ENCODE data around the gene NEK1. TPM values are rescaled to one million over a fixed set of nuclear protein-coding genes. Genes with fewer than 3 reads are reported as not detected.

The NEK1 gene
- total and polyA plus RNA-seq, 2 donors (not counting 3 experiments of a cell fraction or from before 2014, with no cell fraction given), result 2.6 to 10.1 TPM

DNA sequence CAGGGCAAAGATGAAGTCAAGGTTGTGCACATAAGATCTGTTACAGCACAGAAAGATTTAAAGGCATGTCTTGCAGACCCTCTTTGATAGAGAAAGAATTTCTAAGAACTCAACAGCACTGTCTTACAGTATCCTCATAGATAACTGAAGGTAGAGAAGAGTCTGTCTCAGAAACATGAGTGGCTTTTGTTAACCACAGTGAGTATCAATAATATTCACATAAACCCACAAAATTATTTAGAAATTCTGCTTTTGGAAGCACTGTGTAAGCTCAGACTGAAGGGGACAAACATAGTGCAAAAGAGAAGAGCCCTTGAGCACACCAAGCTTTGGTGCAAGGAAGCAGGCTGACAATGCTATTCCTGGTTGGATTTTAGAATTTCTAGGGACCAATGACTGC lies 175.6 kb downstream of the NEK1 start:
- dilution Hi-C loops (cut with MboI; ENCODE audit: extremely low pct_ligation_motif_present, low sequenced_read_pairs) (no loop called here), intact Hi-C loops (cut with micrococcal nuclease) (no loop called here)
- no peaks in the 10 kb centered on the region for H3K79me2 ChIP-seq (ENCODE audit: control insufficient read depth, insufficient read depth, low read length)
- FAIRE-seq (no peak), DNase-seq (ENCODE audit: low read depth, low spot score) (no peak)
- H3K4me2 ChIP-seq (ENCODE audit: insufficient read depth, low read length), result no peak overlapping the region
- no peaks in the 10 kb centered on the region for H3K9me3 ChIP-seq (replicated peaks; ENCODE audit: control insufficient read depth, insufficient read depth, low read length)
- H4K20me1 ChIP-seq (replicated peaks; ENCODE audit: control insufficient read depth, extremely low read depth, insufficient read depth, low read length), result no peaks in the 10 kb centered on the region
- H2AFZ ChIP-seq (ENCODE audit: low read depth, low read length), result no peak overlapping the region
- BruUV-seq (replicated peaks), result no TSS peak
- no peak for TF ChIP-seq POLR2AphosphoS5 (IDR thresholded peaks at IDR 0.05; ENCODE audit: insufficient read depth, low read depth, low read length)
- TF ChIP-seq JUN (IDR thresholded peaks at IDR 0.05; ENCODE audit: borderline replicate concordance, insufficient read depth, insufficient read length, low read depth), result no peak
- TF ChIP-seq, protein P1, sequence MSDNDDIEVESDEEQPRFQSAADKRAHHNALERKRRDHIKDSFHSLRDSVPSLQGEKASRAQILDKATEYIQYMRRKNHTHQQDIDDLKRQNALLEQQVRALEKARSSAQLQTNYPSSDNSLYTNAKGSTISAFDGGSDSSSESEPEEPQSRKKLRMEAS (IDR thresholded peaks at IDR 0.05; ENCODE audit: insufficient read depth, insufficient read length), result no peak
- TF ChIP-seq POLR2A (IDR thresholded peaks at IDR 0.05; ENCODE audit: low read depth, low read length), result no peak
- TF ChIP-seq EZH2 (IDR thresholded peaks at IDR 0.05; ENCODE audit: borderline replicate concordance, low read depth, low read length, severe bottlenecking), result no peak
- no peak for TF ChIP-seq MYC (IDR thresholded peaks at IDR 0.05; ENCODE audit: low read depth, low read length)
- TF ChIP-seq, protein P2, sequence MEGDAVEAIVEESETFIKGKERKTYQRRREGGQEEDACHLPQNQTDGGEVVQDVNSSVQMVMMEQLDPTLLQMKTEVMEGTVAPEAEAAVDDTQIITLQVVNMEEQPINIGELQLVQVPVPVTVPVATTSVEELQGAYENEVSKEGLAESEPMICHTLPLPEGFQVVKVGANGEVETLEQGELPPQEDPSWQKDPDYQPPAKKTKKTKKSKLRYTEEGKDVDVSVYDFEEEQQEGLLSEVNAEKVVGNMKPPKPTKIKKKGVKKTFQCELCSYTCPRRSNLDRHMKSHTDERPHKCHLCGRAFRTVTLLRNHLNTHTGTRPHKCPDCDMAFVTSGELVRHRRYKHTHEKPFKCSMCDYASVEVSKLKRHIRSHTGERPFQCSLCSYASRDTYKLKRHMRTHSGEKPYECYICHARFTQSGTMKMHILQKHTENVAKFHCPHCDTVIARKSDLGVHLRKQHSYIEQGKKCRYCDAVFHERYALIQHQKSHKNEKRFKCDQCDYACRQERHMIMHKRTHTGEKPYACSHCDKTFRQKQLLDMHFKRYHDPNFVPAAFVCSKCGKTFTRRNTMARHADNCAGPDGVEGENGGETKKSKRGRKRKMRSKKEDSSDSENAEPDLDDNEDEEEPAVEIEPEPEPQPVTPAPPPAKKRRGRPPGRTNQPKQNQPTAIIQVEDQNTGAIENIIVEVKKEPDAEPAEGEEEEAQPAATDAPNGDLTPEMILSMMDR (IDR thresholded peaks at IDR 0.05; ENCODE audit: extremely low read depth in 1 of 2, insufficient read depth in 1 of 2, low read depth in 1 of 2, low read length in 2 of 2), result no peak
- no peaks in the 10 kb centered on the region for H3K27me3 ChIP-seq (ENCODE audit: control insufficient read depth in 2 of 2, insufficient read depth in 2 of 2, low read length in 2 of 2)
- H3K27ac ChIP-seq (ENCODE audit: insufficient read depth, low read depth, low read length), result no peak overlapping the region
- H3K9me1 ChIP-seq (replicated peaks; ENCODE audit: control insufficient read depth, extremely low read depth, insufficient read depth, low read length), result no peaks in the 10 kb centered on the region
- H3K36me3 ChIP-seq (ENCODE audit: control insufficient read depth in 2 of 2, extremely low read depth in 1 of 2, insufficient read depth in 2 of 2, low read length in 2 of 2), result no peaks in the 10 kb centered on the region
- H3K4me3 ChIP-seq (replicated peaks in 1 of 3; ENCODE audit: insufficient read depth in 1 of 3, low read depth in 1 of 3, low read length in 3 of 3), result no peak overlapping the region
- no peaks in the 10 kb centered on the region for H3K4me1 ChIP-seq (ENCODE audit: control insufficient read depth, extremely low read depth, insufficient read depth, low read length)
- CTCF ChIA-PET, result no interaction called here
- H3K9ac ChIP-seq (replicated peaks; ENCODE audit: extremely low read depth, insufficient read depth, low read length), result no peak overlapping the region
- POLR2A ChIA-PET, result no interaction called here

Data from endothelial cell of umbilical vein (primary cell).